Spinal cord (tissue), 10 donors: ENCODE data around the gene POGZ. TPM values are rescaled to one million over a fixed set of nuclear protein-coding genes. Genes with fewer than 3 reads are reported as not detected.
A peak's percentile ranks its signal among the peaks of the same experiment; 100 is the strongest.

ENCODE experiments used
- DNase-seq, 6 donors: peaks; one replicate each; pipeline versions ENCODE4 v3.0.0 to v3.0.0-alpha.2; 2013 to 2015; ENCODE audit warnings: low spot score in 6 of 6, low read depth in 4 of 6
- H3K27ac ChIP-seq: one replicate; pipeline ENCODE4 v1.5.1; 2013; ENCODE audit warnings: low read depth, low read length, control low read depth
- H3K27me3 ChIP-seq: one replicate; pipeline ENCODE4 v1.6.1; 2013; ENCODE audit warnings: low read length; ENCODE audit not compliant: control insufficient read depth, insufficient read depth
- H3K36me3 ChIP-seq: one replicate; pipeline ENCODE4 v1.6.1; 2013; ENCODE audit warnings: low read length; ENCODE audit not compliant: control insufficient read depth, insufficient read depth
- H3K4me1 ChIP-seq: one replicate; pipeline ENCODE4 v1.6.1; 2013; ENCODE audit warnings: low read length; ENCODE audit not compliant: control insufficient read depth, insufficient read depth
- H3K4me3 ChIP-seq: one replicate; pipeline ENCODE4 v1.5.1; 2013; ENCODE audit warnings: low read depth, low read length, control low read depth
- H3K9me3 ChIP-seq: one replicate; pipeline ENCODE4 v1.6.1; 2013; ENCODE audit warnings: low read length; ENCODE audit not compliant: control insufficient read depth, insufficient read depth
- WGBS: methylation state at CpG from one replicate; pipeline ENCODE4 v1.1.5; 2013; ENCODE audit warnings: missing lambda C conversion rate; ENCODE audit not compliant: insufficient coverage; 5-methylcytosine and 5-hydroxymethylcytosine counted together
- polyA plus RNA-seq, 2 donors: library from polyadenylated mRNA; unstranded; fragments of 120-200 nt; gene quantifications; one replicate each; pipeline ENCODE4 v1.2.1, GENCODE V29; 2013; ENCODE audit not compliant: insufficient read length in 2 of 2
- total RNA-seq, 2 donors: library from RNA; depleted of rRNA in 1 of 2; stranded (reverse); fragments of 120-200 nt in 1 of 2; fragments of >200 nt in 1 of 2; gene quantifications; one replicate each; pipeline versions ENCODE4 v1.2.3 to v1.2.4, GENCODE V29; 2013 to 2014
- donor health status: healthy.

Gene POGZ
- total and polyA plus RNA-seq, 4 donors = 56.0 to 102 (median 81.2) TPM

- DNase-seq = no peak
- H3K27me3 ChIP-seq = no peaks in the 10 kb centered on the region
- no CpG with 5 or more reads among the region's 1 CpG for WGBS
- H3K4me3 ChIP-seq = no peak overlapping the region
- no peaks in the 10 kb centered on the region for H3K4me1 ChIP-seq
- no peak overlapping the region for H3K27ac ChIP-seq
- H3K36me3 ChIP-seq = no peaks in the 10 kb centered on the region
- H3K9me3 ChIP-seq = no peaks in the 10 kb centered on the region
Observed at GRCh38 chr1:151499930-151500329, 40.6 kb upstream of the POGZ start.

GRCh38 chr1:151499365-151499764 lies 40.1 kb upstream of the POGZ start:
- H3K4me1 ChIP-seq = peaks cover 3% of the 10 kb centered on the region
- no peaks in the 10 kb centered on the region for H3K9me3 ChIP-seq
- no peaks in the 10 kb centered on the region for H3K27me3 ChIP-seq
- H3K4me3 ChIP-seq = no peak overlapping the region
- no peak for DNase-seq
- H3K27ac ChIP-seq = no peak overlapping the region
- no peaks in the 10 kb centered on the region for H3K36me3 ChIP-seq
- 100% methylated on average over 2 of the region's 5 CpGs for WGBS

GRCh38 chr1:151495316-151495715 lies 36.0 kb upstream of the POGZ start:
- DNase-seq = no peak
- Histone ChIP-seq H3K27me3 (no peaks in the 10 kb centered on the region), H3K4me3 (no peak overlapping the region), H3K36me3 (no peaks in the 10 kb centered on the region), H3K4me1 (peaks cover 5% of the 10 kb centered on the region), H3K9me3 (no peaks in the 10 kb centered on the region), H3K27ac (no peak overlapping the region)
- WGBS = 50% methylated on average over 1 of the region's 1 CpG

DNA sequence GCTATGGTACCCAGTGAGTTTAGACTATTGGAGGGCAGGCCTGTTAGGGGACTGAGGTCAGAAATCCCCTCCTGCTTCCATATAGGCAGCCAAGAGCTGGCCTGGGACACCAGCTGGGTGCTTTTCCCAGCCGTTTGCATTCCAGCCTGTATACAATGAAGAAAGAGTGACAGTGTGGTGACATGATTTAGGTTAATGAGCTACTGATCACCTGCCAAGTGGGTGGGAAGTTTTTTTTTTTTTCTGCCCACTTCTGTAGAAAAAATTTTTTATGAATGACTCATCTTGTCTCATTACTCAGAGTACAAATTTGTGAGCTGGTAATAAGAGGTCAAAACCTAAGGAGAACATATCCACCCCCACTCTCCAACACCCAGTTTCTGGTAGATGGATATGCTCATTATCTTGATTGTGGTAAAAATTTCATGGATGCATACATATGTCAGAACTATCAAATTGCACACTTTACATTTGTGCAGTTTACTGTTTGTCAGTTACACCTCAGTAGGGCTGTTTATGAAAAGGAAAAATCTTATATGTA lies 35.5 kb upstream of the POGZ start:
- no peaks in the 10 kb centered on the region for H3K9me3 ChIP-seq
- H3K27ac ChIP-seq = no peak overlapping the region
- peaks cover 5% of the 10 kb centered on the region for H3K4me1 ChIP-seq
- WGBS = no CpG with 5 or more reads among the region's 1 CpG
- no peak overlapping the region for H3K4me3 ChIP-seq
- DNase-seq = peak in 1 of 6 donors; percentile 18
- no peaks in the 10 kb centered on the region for H3K36me3 ChIP-seq
- H3K27me3 ChIP-seq = no peaks in the 10 kb centered on the region

DNA sequence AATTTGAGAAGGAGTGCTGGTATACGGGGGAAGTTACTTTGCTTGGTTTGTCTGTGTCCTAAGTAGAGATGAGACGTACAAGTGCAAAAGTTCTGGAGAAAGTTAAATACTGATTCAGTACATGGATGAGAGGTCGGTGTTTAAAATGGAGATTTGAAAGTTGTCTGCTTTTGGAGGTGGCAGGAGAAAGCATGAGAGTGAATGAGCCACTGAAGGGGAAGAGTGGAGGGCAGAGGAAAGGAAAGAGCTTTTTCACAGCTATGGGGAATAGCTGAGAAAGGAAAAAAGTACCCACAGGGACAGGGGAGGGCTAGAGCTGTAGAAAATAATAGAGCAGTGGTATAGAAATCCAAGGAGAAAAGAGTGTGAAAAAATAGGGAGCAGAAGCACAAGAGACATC lies 33.7 kb upstream of the POGZ start:
- Histone ChIP-seq H3K27ac (no peak overlapping the region), H3K4me1 (peaks cover 5% of the 10 kb centered on the region), H3K9me3 (no peaks in the 10 kb centered on the region), H3K4me3 (no peak overlapping the region), H3K36me3 (no peaks in the 10 kb centered on the region), H3K27me3 (no peaks in the 10 kb centered on the region)
- DNase-seq = no peak
- WGBS = 95% methylated on average over 3 of the region's 3 CpGs

- DNase-seq = no peak
- Histone ChIP-seq H3K36me3 (no peaks in the 10 kb centered on the region), H3K4me3 (no peak overlapping the region), H3K9me3 (no peaks in the 10 kb centered on the region), H3K27me3 (no peaks in the 10 kb centered on the region), H3K4me1 (peaks cover 5% of the 10 kb centered on the region), H3K27ac (no peak overlapping the region)
- WGBS = 88% methylated on average over 1 of the region's 1 CpG
Observed at GRCh38 chr1:151492120-151492519, 32.8 kb upstream of the POGZ start.

GRCh38 chr1:151491641-151492040 lies 32.3 kb upstream of the POGZ start:
- Histone ChIP-seq H3K4me3 (no peak overlapping the region), H3K27ac (no peak overlapping the region), H3K27me3 (no peaks in the 10 kb centered on the region), H3K36me3 (no peaks in the 10 kb centered on the region), H3K4me1 (peaks cover 5% of the 10 kb centered on the region), H3K9me3 (no peaks in the 10 kb centered on the region)
- DNase-seq = no peak
- WGBS = 100% methylated on average over 2 of the region's 5 CpGs

- DNase-seq = no peak
- WGBS = no CpG with 5 or more reads among the region's 1 CpG
- Histone ChIP-seq H3K9me3 (no peaks in the 10 kb centered on the region), H3K4me1 (no peaks in the 10 kb centered on the region), H3K27ac (no peak overlapping the region), H3K27me3 (no peaks in the 10 kb centered on the region), H3K36me3 (no peaks in the 10 kb centered on the region), H3K4me3 (no peak overlapping the region)
Observed at GRCh38 chr1:151486557-151486956, 27.3 kb upstream of the POGZ start.

DNA sequence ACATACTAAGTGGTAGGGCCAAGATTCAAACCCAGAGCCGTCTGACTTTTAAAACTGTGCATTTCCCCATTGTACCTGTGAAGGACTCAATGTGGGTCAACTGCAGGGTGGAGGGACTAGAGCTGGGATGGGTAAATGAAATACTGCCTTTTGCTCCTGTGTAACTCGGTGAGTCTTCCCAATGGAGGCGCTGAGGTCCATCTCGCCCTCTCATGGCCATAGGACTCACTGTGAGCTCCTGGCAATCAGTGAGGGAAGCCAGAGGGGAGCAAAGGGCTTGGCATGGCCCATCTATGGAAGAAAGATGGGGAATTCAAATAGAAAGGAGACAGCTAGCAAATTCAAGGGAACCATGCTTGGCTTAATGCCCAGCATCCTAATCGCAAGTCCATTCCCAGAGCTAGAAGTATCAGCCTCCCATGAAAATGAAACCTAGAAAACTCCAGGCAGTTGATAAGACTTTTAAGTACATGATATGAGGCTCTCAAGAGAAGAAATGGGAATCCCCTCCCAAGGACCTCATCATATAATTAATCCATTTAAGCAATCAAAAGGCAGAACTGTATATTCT lies 26.5 kb upstream of the POGZ start:
- Histone ChIP-seq H3K27ac (no peak overlapping the region), H3K36me3 (no peaks in the 10 kb centered on the region), H3K4me3 (no peak overlapping the region), H3K27me3 (no peaks in the 10 kb centered on the region), H3K4me1 (no peaks in the 10 kb centered on the region), H3K9me3 (no peaks in the 10 kb centered on the region)
- peak in 1 of 6 donors; percentile 5 for DNase-seq
- WGBS = 45% methylated on average over 4 of the region's 5 CpGs

DNA sequence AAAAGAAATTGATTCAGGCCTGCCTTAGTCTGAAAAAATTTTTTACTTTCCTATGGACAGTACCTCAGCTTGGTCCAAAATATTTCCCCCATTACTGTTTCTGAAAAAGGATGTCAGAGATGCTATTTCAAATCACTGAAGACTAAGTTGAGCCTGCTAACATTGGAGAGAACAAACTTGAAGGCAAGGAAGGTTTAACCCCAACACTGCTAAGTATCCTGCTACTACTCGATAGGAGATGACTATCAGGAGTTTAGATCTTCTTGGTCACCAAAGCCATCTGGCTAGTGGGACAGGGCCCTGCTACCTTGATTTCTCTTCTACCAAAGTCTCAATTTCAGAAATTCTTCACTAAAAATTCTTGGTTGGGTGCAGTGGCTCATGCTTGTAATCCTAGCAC lies 22.7 kb upstream of the POGZ start:
- no peaks in the 10 kb centered on the region for H3K4me1 ChIP-seq
- no CpG with 5 or more reads among the region's 1 CpG for WGBS

More for the DNA sequence above, 22.7 kb upstream of the POGZ start:
- H3K27me3 ChIP-seq = no peaks in the 10 kb centered on the region
- no peak overlapping the region for H3K27ac ChIP-seq
- H3K4me3 ChIP-seq = no peak overlapping the region
- H3K9me3 ChIP-seq = no peaks in the 10 kb centered on the region
- DNase-seq = no peak
- no peaks in the 10 kb centered on the region for H3K36me3 ChIP-seq
